HG03064 (cell line): Measurements from ENCODE around the gene CCT8L2.
"Not testable (repeated sequence)": the region's sequence is repeated elsewhere in the genome, so short reads cannot be mapped to it uniquely, and the experiment has no call there.

Experiments used
- ATAC-seq: cut with Tn5 transposase; IDR thresholded peaks from one replicate; pipeline ENCODE4 v1.9.1; 2021; ENCODE audit warnings: low read depth; ENCODE audit not compliant: unreplicated experiment

Gene CCT8L2

DNA sequence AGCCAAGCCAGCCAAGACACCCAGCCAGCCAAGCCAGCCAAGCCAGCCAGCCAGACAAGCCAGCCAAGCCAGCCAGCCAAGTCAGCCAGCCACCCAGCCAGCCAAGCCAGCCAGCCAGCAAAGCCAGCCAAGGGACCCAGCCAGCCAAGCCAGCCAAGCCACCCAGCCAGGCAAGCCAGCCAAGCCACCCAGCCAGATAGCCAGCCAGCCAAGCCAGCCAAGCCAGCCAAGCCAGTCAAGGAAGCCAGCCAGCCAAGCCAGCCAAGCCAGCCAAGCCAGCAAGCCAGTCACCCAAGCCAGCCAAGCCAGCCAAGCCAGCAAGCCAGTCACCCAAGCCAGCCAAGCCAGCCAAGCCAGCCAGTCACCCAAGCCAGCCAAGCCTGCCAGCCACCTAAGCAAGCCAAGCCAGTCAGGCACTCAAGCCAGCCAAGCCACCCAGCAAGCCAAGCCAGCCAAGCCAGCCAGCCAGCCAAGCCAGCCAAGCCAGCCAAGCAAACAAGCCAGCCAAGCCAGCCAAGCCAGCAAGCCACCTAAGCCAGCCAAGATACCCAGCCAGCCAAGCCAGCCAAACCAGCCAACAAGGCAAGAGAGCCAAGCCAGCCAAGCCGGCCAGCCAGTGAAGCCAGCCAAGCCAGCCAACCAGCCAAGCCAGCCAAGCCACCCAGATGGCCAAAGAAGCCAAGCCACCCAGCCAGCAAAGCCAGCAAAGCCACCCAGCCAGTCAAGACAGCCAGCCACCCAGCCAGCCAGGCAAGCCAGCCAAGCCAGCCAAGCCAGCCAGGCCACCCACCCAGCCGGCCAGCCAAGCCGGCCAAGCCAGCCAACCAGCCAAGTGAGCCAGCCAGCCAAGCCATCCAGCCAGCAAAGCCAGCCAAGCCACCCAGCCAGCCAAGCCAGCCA, 33.3 kb downstream of the CCT8L2 start:
- no peak for ATAC-seq

- not testable (repeated sequence) for ATAC-seq
Measured at GRCh38 chr22:16558376-16558945, 34.1 kb downstream of the CCT8L2 start.

GRCh38 chr22:16557511-16557910, 35.1 kb downstream of the CCT8L2 start:
- not testable (repeated sequence) for ATAC-seq

DNA sequence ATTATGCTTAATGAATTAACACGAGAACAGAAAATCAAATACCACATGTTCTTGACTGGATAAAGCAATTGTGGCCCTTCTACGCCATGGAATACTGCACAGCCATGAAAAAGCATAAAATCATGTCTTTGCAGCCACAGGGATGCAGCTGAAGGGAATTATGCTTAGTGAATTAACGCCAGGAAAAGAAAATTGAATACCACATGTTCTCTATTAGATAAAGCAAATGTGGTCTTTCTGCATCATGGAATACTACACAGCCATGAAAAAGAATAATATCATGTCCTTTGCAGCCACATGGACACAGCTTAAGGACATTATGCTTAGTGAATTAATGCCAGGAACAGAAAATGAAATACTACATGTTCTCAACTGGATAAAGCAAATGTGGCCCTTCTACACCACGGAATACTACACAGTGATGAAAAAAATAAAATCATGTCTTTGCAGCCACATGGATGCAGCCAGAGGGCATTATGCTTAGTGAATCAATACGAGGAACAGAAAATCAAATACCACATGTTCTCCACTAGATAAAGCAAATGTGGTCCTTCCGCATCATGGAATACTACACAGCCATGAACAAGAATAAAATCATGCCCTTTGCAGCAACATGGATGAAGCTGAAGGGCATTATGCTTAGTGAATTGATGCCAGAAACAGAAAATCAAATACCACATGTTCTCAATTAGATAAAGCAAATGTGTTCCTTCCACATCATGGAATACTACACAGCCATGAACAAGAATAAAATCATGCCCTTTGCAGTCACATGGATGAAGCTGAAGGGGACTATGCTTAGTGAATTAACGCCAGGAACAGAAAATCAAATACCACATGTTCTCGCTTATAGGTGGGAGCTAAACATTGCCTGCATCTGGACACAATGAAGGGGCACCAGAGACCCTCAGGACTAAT, 37.3 kb downstream of the CCT8L2 start:
- not testable (repeated sequence) for ATAC-seq

- ATAC-seq: not testable (repeated sequence)
Measured at GRCh38 chr22:16543310-16543709, 49.3 kb downstream of the CCT8L2 start.
